GM12878 (cell line): ENCODE data around the gene TMEM131L. TPM values are rescaled to one million over a fixed set of nuclear protein-coding genes. Genes with fewer than 3 reads are reported as not detected.
A peak's percentile ranks its signal among the peaks of the same experiment; 100 is the strongest.

Experiments
- CTCF ChIP-seq, 3 experiments: IDR thresholded peaks in 2 of 3; conservative IDR thresholded peaks in 1 of 3; 2 replicates each; pipeline ENCODE4 v1.5.1; 2011; ENCODE audit warnings: low read depth in 3 of 3, low read length in 3 of 3, mild to moderate bottlenecking in 3 of 3, control low read depth in 2 of 3, moderate library complexity in 2 of 3, inconsistent platforms in 1 of 3, mixed read lengths in 1 of 3; ENCODE audit not compliant: control insufficient read depth in 2 of 3, insufficient read depth in 1 of 3; ENCODE audit errors: extremely low read depth in 1 of 3
- EP300 ChIP-seq, 2 experiments: fragments of 150-350 bp in 1 of 2; IDR thresholded peaks; 2 replicates each; pipeline ENCODE4 v1.6.1; 2011 to 2012; ENCODE audit warnings: low read depth in 2 of 2, low read length in 2 of 2, borderline replicate concordance in 1 of 2, improper control_type of control experiment in 1 of 2, inconsistent platforms in 1 of 2; ENCODE audit not compliant: control insufficient read depth in 1 of 2
- FOXK2 ChIP-seq: fragments of 450-650 bp; IDR thresholded peaks from 2 replicates; pipeline ENCODE4 v1.6.1; 2017; ENCODE audit warnings: mild to moderate bottlenecking, moderate library complexity
- IKZF1 ChIP-seq: fragments of 450-650 bp; conservative IDR thresholded peaks from 2 replicates; pipeline ENCODE4 v1.6.1; 2017; ENCODE audit warnings: antibody characterized with exemption, mild to moderate bottlenecking
- MEF2A ChIP-seq: IDR thresholded peaks from 2 replicates; pipeline ENCODE4 v1.6.1; 2011; ENCODE audit warnings: low read depth, mild to moderate bottlenecking, low read length, moderate library complexity; ENCODE audit not compliant: insufficient read depth
- MXI1 ChIP-seq: fragments of 150-350 bp; IDR thresholded peaks from 2 replicates; pipeline ENCODE4 v1.6.1; 2011; ENCODE audit warnings: low read depth, mild to moderate bottlenecking, inconsistent platforms, low read length, improper control_type of control experiment
- NFXL1 ChIP-seq: fragments of 450-650 bp; IDR thresholded peaks from 2 replicates; pipeline ENCODE4 v1.6.1; 2017; ENCODE audit warnings: antibody characterized with exemption, mild to moderate bottlenecking, borderline replicate concordance
- POU2F2 ChIP-seq: IDR thresholded peaks from 3 replicates; pipeline ENCODE4 v1.6.1; 2011; ENCODE audit warnings: low read depth, mild to moderate bottlenecking, low read length, borderline replicate concordance
- RUNX3 ChIP-seq: IDR thresholded peaks from 2 replicates; pipeline ENCODE4 v1.6.1; 2012; ENCODE audit warnings: low read length, inconsistent platforms
- SUZ12 ChIP-seq: fragments of 200-600 bp; sonication (generic); IDR thresholded peaks from one replicate; pipeline ENCODE4 v1.6.1; 2018; ENCODE audit warnings: antibody characterized with exemption, mild to moderate bottlenecking; ENCODE audit not compliant: unreplicated experiment
- TCF7 ChIP-seq: IDR thresholded peaks from 2 replicates; pipeline ENCODE4 v1.6.1; 2014; ENCODE audit warnings: antibody characterized with exemption, borderline replicate concordance
- YY1 ChIP-seq: IDR thresholded peaks from 2 replicates; pipeline ENCODE4 v1.6.1; 2011; ENCODE audit warnings: low read depth, mild to moderate bottlenecking, low read length
- ZNF24 ChIP-seq: fragments of 450-650 bp; IDR thresholded peaks from 2 replicates; pipeline ENCODE4 v1.6.1; 2017; ENCODE audit warnings: antibody characterized with exemption, mild to moderate bottlenecking
- ZNF274 ChIP-seq: IDR thresholded peaks from one replicate; pipeline ENCODE4 v1.8.0; 2011; ENCODE audit not compliant: insufficient read length, insufficient read depth
- ZNF384 ChIP-seq: IDR thresholded peaks from 2 replicates; pipeline ENCODE4 v1.6.1; 2012; ENCODE audit warnings: low read depth, mild to moderate bottlenecking, low read length, improper control_type of control experiment, borderline replicate concordance
- polyA plus RNA-seq, 11 experiments: library from polyadenylated mRNA; depleted of rRNA in 4 of 11; unstranded in 6 of 11; stranded (reverse) in 5 of 11; fragments of >200 nt; fragmentation: Nextera tagmentation in 4 of 11; fragmentation: Illumina TruSeq in 1 of 11; extraction: Ambion mirVana in 4 of 11; extraction: Trizol in 1 of 11; gene quantifications; 1 replicate in 1 of 11; 2 replicates in 10 of 11; pipeline versions ENCODE4 v1.2.1 to v1.2.3, GENCODE V29; 2011 to 2016; ENCODE audit warnings: inconsistent platforms in 2 of 11, missing spikeins in 2 of 11, low read depth in 1 of 11
- total RNA-seq, 4 experiments: library from RNA; depleted of rRNA in 3 of 4; stranded (reverse); fragments of >200 nt in 3 of 4; fragmentation: Illumina TruSeq in 1 of 4; extraction: Trizol in 1 of 4; gene quantifications; 2 replicates each; pipeline versions ENCODE4 v1.2.1 to v1.2.3, GENCODE V29; 2013 to 2021
- TF ChIP-seq, protein P1 (sequence below): IDR thresholded peaks from 2 replicates; pipeline ENCODE4 v1.6.1; 2012; ENCODE audit warnings: low read length, inconsistent platforms
- TF ChIP-seq, protein P2 (sequence below): fragments of 450-650 bp; IDR thresholded peaks from 2 replicates; pipeline ENCODE4 v1.6.1; 2017; ENCODE audit warnings: mild to moderate bottlenecking
- TF ChIP-seq, protein P3 (sequence below): fragments of 450-650 bp; formaldehyde crosslinking; IDR thresholded peaks from 2 replicates; pipeline ENCODE4 v1.4.0; 2020; ENCODE audit warnings: mild to moderate bottlenecking, moderate library complexity

Gene TMEM131L
- total and polyA plus RNA-seq, 10 of the 15 experiments (the other 5 are each of a cell fraction or from before 2014, with no cell fraction given): 8.5 to 101 (median 74.4) TPM

DNA sequence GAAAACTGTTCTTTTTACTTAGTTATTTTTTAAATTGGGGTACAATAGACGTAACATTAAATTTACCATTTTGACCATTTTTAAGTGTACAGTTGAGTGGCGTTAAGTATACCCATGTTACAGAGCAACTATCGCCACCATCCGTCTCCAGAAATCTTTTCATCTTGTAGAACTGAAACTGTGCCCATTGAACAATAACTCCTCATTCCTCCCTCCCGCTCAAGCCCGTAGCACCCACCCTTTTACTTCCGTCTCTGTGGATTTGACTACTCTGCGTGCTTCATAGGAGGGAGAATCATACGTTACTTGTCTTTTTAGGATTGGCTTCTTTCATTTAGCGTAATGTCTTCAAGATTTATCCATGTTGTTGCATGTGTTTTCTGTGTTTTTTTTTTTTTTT is 55.3 kb downstream of the TMEM131L start (continued):
- TF ChIP-seq CTCF (IDR thresholded peaks at IDR 0.05 in 2 of 3, conservative IDR thresholded peaks at IDR 0.05 in 1 of 3; ENCODE audit: control insufficient read depth in 2 of 3, extremely low read depth in 1 of 3, insufficient read depth in 1 of 3, low read depth in 3 of 3, low read length in 3 of 3) (peak in 1 of 3 experiments; percentile 20; a peak in 1 of 6 replicates), YY1 (0 out of 2 replicates have a peak, but pooled peaks have one; percentile 11), IKZF1 (no peak), TCF7 (peak; percentile 48; the same call in 1 of the 2 replicates), ZNF384 (no peak), RUNX3 (no peak), SUZ12 (no peak), POU2F2 (0 out of 3 replicates have a peak, but pooled peaks have one; percentile 28), ZNF24 (no peak), EP300 (IDR thresholded peaks at IDR 0.05; ENCODE audit: borderline replicate concordance in 1 of 2, control insufficient read depth in 1 of 2, low read depth in 2 of 2, low read length in 2 of 2) (peak in 1 of 2 experiments; percentile 23; a peak in 1 of 4 replicates), MXI1 (no peak), FOXK2 (no peak), ZNF274 (no peak), MEF2A (0 out of 2 replicates have a peak, but pooled peaks have one; percentile 6), NFXL1 (no peak)
- TF ChIP-seq, protein P1, sequence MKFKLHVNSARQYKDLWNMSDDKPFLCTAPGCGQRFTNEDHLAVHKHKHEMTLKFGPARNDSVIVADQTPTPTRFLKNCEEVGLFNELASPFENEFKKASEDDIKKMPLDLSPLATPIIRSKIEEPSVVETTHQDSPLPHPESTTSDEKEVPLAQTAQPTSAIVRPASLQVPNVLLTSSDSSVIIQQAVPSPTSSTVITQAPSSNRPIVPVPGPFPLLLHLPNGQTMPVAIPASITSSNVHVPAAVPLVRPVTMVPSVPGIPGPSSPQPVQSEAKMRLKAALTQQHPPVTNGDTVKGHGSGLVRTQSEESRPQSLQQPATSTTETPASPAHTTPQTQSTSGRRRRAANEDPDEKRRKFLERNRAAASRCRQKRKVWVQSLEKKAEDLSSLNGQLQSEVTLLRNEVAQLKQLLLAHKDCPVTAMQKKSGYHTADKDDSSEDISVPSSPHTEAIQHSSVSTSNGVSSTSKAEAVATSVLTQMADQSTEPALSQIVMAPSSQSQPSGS: peak; percentile 49; the same call in 1 of the 2 replicates
- TF ChIP-seq, protein P2, sequence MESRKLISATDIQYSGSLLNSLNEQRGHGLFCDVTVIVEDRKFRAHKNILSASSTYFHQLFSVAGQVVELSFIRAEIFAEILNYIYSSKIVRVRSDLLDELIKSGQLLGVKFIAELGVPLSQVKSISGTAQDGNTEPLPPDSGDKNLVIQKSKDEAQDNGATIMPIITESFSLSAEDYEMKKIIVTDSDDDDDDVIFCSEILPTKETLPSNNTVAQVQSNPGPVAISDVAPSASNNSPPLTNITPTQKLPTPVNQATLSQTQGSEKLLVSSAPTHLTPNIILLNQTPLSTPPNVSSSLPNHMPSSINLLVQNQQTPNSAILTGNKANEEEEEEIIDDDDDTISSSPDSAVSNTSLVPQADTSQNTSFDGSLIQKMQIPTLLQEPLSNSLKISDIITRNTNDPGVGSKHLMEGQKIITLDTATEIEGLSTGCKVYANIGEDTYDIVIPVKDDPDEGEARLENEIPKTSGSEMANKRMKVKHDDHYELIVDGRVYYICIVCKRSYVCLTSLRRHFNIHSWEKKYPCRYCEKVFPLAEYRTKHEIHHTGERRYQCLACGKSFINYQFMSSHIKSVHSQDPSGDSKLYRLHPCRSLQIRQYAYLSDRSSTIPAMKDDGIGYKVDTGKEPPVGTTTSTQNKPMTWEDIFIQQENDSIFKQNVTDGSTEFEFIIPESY: no peak
- TF ChIP-seq, protein P3, sequence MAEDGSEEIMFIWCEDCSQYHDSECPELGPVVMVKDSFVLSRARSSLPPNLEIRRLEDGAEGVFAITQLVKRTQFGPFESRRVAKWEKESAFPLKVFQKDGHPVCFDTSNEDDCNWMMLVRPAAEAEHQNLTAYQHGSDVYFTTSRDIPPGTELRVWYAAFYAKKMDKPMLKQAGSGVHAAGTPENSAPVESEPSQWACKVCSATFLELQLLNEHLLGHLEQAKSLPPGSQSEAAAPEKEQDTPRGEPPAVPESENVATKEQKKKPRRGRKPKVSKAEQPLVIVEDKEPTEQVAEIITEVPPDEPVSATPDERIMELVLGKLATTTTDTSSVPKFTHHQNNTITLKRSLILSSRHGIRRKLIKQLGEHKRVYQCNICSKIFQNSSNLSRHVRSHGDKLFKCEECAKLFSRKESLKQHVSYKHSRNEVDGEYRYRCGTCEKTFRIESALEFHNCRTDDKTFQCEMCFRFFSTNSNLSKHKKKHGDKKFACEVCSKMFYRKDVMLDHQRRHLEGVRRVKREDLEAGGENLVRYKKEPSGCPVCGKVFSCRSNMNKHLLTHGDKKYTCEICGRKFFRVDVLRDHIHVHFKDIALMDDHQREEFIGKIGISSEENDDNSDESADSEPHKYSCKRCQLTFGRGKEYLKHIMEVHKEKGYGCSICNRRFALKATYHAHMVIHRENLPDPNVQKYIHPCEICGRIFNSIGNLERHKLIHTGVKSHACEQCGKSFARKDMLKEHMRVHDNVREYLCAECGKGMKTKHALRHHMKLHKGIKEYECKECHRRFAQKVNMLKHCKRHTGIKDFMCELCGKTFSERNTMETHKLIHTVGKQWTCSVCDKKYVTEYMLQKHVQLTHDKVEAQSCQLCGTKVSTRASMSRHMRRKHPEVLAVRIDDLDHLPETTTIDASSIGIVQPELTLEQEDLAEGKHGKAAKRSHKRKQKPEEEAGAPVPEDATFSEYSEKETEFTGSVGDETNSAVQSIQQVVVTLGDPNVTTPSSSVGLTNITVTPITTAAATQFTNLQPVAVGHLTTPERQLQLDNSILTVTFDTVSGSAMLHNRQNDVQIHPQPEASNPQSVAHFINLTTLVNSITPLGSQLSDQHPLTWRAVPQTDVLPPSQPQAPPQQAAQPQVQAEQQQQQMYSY (CRISPR knock-in tag): no peak
